HG03097 (cell line): ENCODE data around the gene ZFP42.
"Not testable (repeated sequence)": the region's sequence is repeated elsewhere in the genome, so short reads cannot be mapped to it uniquely, and the experiment has no call there.

Experiments
- ATAC-seq: cut with Tn5 transposase; IDR thresholded peaks from one replicate; pipeline ENCODE4 v1.9.1; 2021; ENCODE audit not compliant: unreplicated experiment, low FRiP score

Gene ZFP42

GRCh38 chr4:188018262-188018661 is 22.7 kb downstream of the ZFP42 start:
- no peak for ATAC-seq

GRCh38 chr4:188021548-188022249 is 26.1 kb downstream of the ZFP42 start:
- ATAC-seq, result no peak

GRCh38 chr4:188023682-188024081 is 28.1 kb downstream of the ZFP42 start:
- ATAC-seq, result no peak

DNA sequence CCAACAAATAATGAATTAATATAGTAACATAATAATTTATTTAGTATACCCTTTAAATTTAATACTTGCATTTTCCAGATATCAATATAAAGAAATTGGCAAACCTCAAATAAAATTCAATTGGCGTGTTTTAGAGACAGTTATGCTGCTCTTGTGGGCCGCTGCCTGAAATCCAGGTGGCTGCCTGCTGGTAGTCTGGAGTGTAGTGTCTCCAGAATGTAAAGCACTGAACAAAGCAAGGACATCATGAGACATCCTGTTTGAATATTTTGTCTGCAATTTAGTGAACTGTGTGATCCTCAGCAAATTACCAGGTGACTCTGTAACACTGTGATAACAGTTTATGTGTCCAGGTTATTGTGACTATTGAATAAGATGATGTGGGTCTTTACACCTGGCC is 29.9 kb downstream of the ZFP42 start:
- ATAC-seq, result no peak

DNA sequence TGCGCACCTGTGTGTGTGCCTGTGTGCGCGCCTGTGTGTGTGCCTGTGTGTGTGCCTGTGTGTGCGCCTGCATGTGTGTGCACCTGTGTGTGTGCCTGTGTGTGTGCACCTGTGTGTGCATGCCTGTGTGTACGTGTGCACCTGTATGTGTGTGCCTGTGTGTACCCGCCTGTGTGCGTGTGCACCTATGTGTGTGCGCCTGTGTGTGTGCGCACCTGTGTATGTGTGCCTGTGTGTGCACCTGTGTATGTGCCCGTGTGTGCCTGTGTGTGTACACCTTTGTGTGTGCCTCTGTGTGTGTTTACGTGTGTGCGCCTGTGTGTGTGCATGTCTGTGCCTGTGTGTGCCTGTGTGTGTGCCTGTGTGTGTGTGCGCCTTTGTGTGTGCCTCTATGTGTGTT is 33.5 kb downstream of the ZFP42 start:
- ATAC-seq, result no peak

DNA sequence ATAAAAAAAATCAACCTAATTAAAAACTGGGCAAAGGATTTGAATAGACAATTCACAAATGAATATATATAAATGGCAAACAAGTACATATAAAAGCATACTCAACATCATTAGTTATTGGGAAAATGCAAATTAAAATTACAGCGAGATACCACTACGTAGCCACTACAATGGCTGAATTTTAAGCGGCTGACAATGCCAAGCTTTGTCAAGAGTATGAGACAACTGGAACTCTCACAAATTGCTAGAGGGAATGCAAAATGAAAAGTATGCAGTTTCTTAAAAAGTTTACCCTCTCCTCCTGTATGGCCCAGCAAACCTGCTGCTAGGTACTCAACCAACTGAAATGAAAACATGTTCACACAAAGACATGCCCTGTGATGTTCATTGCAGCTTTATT is 34.8 kb downstream of the ZFP42 start:
- no peak for ATAC-seq

DNA sequence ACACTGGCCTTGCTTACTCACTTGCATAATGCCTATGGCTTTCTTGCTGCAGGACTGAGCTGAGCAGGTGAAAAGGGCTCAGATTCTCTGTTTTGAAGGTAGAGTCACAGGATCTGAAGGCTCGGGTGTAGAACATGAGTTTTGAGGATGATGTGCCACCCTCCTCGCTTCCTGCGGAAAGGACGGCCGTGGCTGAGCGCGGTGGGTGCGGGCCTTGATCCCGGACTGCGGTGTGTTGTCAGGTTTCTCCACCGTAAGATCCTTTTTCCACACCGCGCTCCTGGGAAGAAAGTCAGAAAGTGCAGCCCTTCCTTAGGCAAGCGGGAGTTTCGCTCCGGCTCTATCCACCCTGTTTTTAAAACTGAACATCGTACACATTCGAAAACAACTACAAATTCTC is 36.2 kb downstream of the ZFP42 start:
- ATAC-seq, result no peak

- no peak for ATAC-seq
These were observed 36.6 kb downstream of the ZFP42 start for GRCh38 chr4:188032170-188032569.

- no peak for ATAC-seq
These were observed 37.0 kb downstream of the ZFP42 start for GRCh38 chr4:188032583-188032982.

DNA sequence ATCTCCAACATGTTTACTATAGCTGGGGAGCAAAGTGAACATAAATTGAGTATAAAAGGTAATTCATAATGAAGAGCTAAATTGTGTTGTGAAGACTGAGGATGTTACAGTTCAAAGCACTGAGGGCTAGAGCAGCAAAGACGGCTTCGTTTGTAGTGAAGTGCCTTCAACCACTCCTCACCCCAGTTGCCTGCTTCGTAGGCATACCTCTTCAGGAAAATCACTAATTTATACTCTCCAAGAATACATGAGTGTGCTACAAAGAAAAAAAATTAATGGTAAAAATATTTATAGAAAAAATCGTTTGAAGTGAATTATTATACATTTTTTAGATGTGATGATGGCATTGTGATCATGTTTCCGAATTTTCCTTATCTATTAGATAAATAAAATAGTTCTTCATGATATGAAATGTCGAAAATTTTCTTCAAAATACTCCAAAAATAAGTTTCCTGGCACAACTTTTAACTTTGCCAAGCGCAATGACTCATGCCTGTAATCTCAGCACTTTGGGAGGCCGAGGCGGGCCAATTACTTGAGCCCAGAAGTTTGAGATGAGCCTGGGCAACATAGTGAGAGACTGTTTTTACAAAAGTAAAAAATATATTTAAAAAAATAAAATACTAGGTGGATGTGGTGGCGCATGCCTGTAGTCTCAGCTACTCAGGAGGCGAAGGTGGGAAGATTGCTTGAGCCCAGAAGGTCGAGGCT is 41.6 kb downstream of the ZFP42 start:
- no peak for ATAC-seq

DNA sequence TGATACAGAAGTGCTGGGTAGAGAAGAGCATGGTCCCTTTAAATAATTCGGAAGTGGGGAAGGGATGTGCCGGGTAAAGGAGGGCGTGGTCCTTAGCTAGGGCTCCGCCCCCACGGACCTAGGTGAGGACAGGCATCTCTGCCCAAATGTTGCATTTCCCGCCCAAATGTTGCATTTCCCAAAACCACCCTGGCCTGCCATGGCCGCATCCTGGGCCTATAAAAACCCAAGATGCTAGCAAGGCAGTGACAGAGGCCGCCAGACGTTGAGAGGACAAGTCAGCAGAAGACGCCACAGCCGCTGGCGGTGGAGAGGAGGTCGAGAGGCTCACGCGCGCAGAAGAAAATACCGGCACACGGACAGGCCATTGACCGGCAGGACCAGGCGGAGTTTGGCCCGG is 46.1 kb downstream of the ZFP42 start:
- ATAC-seq, result no peak

DNA sequence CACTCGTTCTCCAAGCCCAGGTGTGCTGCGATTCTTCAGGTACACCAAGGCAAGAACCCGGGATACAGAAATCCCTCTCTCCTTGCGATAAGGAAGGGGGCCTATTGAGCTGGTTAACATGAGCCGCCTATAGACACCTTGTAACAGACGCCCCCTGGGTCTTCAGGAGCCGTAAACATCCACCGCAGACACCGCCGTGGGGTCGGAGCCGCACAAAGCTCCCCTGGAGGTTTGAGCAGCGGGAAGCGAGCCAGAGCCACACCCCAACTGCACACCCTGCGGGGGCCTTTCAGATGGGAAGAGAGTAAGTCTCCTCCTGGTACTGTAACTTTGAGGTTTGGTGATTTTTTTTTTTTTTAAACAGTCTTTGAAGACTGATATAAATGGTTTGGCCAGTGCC is 46.6 kb downstream of the ZFP42 start:
- no peak for ATAC-seq

- ATAC-seq, result no peak
These were observed 47.6 kb downstream of the ZFP42 start for GRCh38 chr4:188043154-188043553.

GRCh38 chr4:188045461-188045860 is 49.9 kb downstream of the ZFP42 start:
- not testable (repeated sequence) for ATAC-seq

GRCh38 chr4:188046657-188047056 is 51.1 kb downstream of the ZFP42 start:
- ATAC-seq, result no peak

DNA sequence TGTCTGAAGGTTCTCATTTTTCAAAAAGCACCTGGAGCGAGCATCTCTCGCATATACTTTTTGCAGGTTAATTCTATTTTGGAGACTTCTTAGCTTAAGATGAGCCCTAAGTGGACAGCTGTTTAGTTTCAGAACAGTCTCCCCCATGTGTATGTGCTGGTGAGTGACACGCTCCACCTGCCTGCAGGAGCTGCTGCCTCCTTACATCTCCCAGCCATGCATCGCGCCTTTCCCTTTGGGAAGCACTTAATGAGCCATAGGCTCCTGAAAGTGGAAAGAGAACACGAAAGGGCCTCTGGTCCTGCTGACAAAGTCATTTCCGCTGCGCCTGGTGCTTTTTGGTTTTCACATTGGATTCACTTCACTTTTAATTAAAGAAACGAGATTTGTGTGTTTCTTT is 57.7 kb downstream of the ZFP42 start:
- ATAC-seq, result no peak
